Measurements from ENCODE around the gene CHN2. TPM values are rescaled to one million over a fixed set of nuclear protein-coding genes. Genes with fewer than 3 reads are reported as not detected.

Gene CHN2
- polyA plus RNA-seq, 1 of the 3 experiments (the other 2 are of a cell fraction) = 0.02 TPM

- Histone ChIP-seq H3K27me3 (ENCODE audit: insufficient read depth) (no peaks in the 10 kb centered on the region), H3K4me1 (ENCODE audit: control insufficient read depth in 1 of 2, insufficient read depth in 2 of 2, low read depth in 1 of 2, low read length in 1 of 2) (no peaks in the 10 kb centered on the region; a peak in 2 of 4 replicates), H3K4me3 (ENCODE audit: low read depth in 2 of 2, low read length in 1 of 2) (no peak overlapping the region), H3K36me3 (replicated peaks in 1 of 2; ENCODE audit: control insufficient read depth in 1 of 2, insufficient read depth in 2 of 2, low read length in 1 of 2) (no peaks in the 10 kb centered on the region), H3K79me2 (ENCODE audit: insufficient read depth) (no peaks in the 10 kb centered on the region), H4K20me1 (ENCODE audit: insufficient read depth) (no peaks in the 10 kb centered on the region), H3K9me3 (no peaks in the 10 kb centered on the region), H3K27ac (ENCODE audit: low read depth in 2 of 2, low read length in 1 of 2) (no peak overlapping the region), H3K4me2 (no peak overlapping the region), H2AFZ (ENCODE audit: low read depth) (no peak overlapping the region), H3K9me2 (no peaks in the 10 kb centered on the region), H3K9ac (no peak overlapping the region), H3F3A (replicated peaks; ENCODE audit: insufficient read depth) (no peaks in the 10 kb centered on the region)
- CTCF ChIA-PET = interaction anchor here (0.8 to 3.7 kb wide), 6 partner anchors 15 to 304 kb away, joined by 3 to 24 read pairs (median 5); no protein-coding TSS in a partner anchor
- TF ChIP-seq RXRA (IDR thresholded peaks at IDR 0.05; ENCODE audit: borderline replicate concordance, low read depth) (no peak), USF1 (IDR thresholded peaks at IDR 0.05; ENCODE audit: borderline replicate concordance, low read depth) (no peak), GATA2 (CRISPR knock-in tag; IDR thresholded peaks at IDR 0.05) (peak; percentile 40; the same call in 1 of the 2 replicates), RCOR1 (IDR thresholded peaks at IDR 0.05; ENCODE audit: low read length) (no peak), TAF1 (IDR thresholded peaks at IDR 0.05; ENCODE audit: borderline replicate concordance, low read depth, low read length) (no peak)
- TF ChIP-seq, protein P1, sequence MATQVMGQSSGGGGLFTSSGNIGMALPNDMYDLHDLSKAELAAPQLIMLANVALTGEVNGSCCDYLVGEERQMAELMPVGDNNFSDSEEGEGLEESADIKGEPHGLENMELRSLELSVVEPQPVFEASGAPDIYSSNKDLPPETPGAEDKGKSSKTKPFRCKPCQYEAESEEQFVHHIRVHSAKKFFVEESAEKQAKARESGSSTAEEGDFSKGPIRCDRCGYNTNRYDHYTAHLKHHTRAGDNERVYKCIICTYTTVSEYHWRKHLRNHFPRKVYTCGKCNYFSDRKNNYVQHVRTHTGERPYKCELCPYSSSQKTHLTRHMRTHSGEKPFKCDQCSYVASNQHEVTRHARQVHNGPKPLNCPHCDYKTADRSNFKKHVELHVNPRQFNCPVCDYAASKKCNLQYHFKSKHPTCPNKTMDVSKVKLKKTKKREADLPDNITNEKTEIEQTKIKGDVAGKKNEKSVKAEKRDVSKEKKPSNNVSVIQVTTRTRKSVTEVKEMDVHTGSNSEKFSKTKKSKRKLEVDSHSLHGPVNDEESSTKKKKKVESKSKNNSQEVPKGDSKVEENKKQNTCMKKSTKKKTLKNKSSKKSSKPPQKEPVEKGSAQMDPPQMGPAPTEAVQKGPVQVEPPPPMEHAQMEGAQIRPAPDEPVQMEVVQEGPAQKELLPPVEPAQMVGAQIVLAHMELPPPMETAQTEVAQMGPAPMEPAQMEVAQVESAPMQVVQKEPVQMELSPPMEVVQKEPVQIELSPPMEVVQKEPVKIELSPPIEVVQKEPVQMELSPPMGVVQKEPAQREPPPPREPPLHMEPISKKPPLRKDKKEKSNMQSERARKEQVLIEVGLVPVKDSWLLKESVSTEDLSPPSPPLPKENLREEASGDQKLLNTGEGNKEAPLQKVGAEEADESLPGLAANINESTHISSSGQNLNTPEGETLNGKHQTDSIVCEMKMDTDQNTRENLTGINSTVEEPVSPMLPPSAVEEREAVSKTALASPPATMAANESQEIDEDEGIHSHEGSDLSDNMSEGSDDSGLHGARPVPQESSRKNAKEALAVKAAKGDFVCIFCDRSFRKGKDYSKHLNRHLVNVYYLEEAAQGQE (IDR thresholded peaks at IDR 0.05; ENCODE audit: low read depth, low read length) = no peak
- DNase-seq = no peak
- WGBS (ENCODE audit: low lambda C conversion rate) = 59% methylated on average over 4 of the region's 4 CpGs
- POLR2A ChIA-PET = no interaction called here
Measured at GRCh38 chr7:29231671-29232232, 37.2 kb downstream of the CHN2 start.

- CTCF ChIA-PET = interaction anchor here (1.0 to 3.7 kb wide), 2 partner anchors 11 to 45 kb away, joined by 3 to 24 read pairs; no protein-coding TSS in a partner anchor
Measured at GRCh38 chr7:29234438-29234837, 39.9 kb downstream of the CHN2 start.

More at GRCh38 chr7:29234438-29234837, 39.9 kb downstream of the CHN2 start:
- Histone ChIP-seq H3K36me3 (replicated peaks in 1 of 2; ENCODE audit: control insufficient read depth in 1 of 2, insufficient read depth in 2 of 2, low read length in 1 of 2) (no peaks in the 10 kb centered on the region), H4K20me1 (ENCODE audit: insufficient read depth) (no peaks in the 10 kb centered on the region), H2AFZ (ENCODE audit: low read depth) (no peak overlapping the region), H3K4me3 (ENCODE audit: low read depth in 2 of 2, low read length in 1 of 2) (no peak overlapping the region), H3K4me1 (ENCODE audit: control insufficient read depth in 1 of 2, insufficient read depth in 2 of 2, low read depth in 1 of 2, low read length in 1 of 2) (no peaks in the 10 kb centered on the region; a peak in 1 of 4 replicates), H3F3A (replicated peaks; ENCODE audit: insufficient read depth) (no peaks in the 10 kb centered on the region), H3K4me2 (no peak overlapping the region), H3K27ac (ENCODE audit: low read depth in 2 of 2, low read length in 1 of 2) (no peak overlapping the region), H3K9ac (no peak overlapping the region), H3K9me2 (no peaks in the 10 kb centered on the region), H3K79me2 (ENCODE audit: insufficient read depth) (no peaks in the 10 kb centered on the region), H3K27me3 (ENCODE audit: insufficient read depth) (no peaks in the 10 kb centered on the region), H3K9me3 (no peaks in the 10 kb centered on the region)
- POLR2A ChIA-PET = no interaction called here
- WGBS (ENCODE audit: low lambda C conversion rate) = 80% methylated on average over 2 of the region's 2 CpGs
- DNase-seq = no peak
- no peak for TF ChIP-seq EP300 (IDR thresholded peaks at IDR 0.05; ENCODE audit: borderline replicate concordance in 1 of 2, low read depth in 1 of 2, low read length in 1 of 2)
- TF ChIP-seq GATA2 (CRISPR knock-in tag; IDR thresholded peaks at IDR 0.05) = no peak
